NCI-H128 (cell line): ENCODE measurements around the gene USP6NL.

Experiments used
- DNase-seq: peaks from one replicate; lab custom pipeline; 2025; ENCODE audit not compliant: unreplicated experiment; lab: John Stamatoyannopoulos, UW

The USP6NL gene

DNA sequence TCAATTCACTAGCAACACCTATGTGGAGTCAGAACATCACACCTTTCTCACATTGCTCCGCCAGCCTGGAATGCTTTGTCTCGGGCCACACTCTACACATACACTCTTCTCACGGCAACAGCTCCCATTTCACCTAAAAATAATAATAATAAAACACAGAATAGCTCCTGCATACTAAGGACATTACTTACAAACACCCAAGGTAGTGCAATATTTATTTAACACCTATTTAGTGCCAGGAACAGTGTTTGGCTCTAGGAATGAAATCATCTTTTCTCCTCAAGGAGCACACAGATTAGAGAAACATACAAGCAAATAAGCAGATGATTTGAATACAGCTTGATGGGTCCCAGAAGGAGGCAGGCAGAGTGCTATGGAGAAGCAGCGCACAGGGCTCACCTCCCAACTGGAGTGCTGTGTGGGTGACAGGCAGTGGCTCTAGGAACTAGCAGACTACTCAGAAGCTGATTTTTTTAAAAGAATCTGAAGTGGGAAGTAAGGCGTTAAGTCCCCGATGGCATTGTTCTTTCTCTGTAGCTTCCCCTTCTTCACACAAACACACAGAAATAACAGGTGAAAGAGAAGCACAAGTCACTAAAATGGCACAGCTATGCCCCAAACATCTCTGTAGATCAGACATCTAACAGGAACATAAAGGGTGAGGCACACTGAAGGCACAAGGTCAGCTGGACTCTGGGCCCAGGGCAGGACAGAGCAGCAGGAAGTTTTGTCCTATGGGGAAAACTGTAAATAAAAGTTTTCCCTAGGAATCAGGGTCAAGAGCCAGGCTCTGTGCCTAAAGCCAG, 16.7 kb downstream of the USP6NL start:
- DNase-seq: no peak

DNA sequence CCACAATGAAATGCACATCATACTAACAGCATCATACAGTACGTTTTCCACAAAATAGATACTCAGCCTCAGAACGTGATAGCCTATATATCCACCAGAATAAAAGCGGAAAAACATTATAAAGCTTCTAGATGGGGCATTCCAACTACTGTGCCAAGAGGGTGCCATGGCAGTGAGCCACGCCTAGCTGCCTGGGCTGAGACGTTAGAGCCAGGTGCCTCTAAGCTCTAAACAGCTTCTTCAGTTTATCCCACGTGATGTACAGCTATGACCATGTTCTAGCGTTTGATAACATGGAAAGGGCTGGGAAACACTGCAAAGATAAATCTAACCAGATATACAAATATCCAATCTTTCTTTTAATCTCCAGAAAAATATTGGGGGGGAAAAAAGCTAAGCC, 17.8 kb downstream of the USP6NL start:
- no peak for DNase-seq

DNA sequence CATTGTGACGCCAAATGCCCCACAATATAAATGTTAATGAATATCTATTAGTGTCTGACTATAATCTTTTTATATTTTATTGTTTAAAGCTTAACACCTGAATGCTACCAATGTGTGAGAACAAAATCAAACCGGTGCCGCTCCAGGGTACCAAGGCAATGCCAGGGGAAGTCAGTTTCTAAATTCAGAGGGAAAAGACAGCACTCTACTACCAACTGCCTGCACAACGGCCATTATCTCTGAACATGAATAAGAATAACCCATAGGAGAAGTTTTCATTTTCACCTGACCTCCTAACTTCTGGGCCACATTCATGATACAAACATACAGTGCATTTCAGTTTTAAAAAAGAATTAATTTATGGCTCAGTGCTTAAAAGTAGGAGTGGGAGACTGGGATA, 21.7 kb downstream of the USP6NL start:
- no peak for DNase-seq

DNA sequence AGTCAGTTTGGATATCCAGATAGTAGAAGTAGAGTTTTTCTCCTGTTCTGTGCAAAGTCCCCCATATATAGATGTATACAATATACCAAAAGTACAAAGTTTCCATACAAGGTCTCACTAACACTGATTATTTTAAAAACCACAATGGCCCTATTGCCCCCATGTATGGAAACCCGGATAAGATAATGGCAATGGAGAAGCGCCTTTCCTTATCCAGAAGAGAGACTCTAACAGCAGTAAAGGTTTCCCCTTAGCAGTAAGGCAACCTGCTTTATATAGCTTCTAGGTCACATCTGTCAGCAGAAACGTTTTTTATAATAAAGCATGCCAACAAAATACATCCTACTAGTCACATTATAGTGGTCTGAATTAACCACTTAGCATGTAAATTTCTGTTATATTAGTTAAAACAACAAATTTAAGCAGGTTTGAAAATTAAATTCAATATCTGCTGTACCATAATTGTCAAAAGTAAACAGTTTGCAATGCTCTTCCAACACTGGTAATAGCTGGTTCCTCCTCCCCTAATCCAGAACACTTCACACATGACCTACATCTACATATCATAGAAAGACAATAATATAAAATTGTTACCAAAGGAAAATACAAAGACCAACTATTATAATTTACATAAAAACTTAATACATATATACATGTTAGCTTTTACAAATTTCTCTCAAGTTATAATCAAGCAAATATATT, 22.4 kb downstream of the USP6NL start:
- no peak for DNase-seq

DNA sequence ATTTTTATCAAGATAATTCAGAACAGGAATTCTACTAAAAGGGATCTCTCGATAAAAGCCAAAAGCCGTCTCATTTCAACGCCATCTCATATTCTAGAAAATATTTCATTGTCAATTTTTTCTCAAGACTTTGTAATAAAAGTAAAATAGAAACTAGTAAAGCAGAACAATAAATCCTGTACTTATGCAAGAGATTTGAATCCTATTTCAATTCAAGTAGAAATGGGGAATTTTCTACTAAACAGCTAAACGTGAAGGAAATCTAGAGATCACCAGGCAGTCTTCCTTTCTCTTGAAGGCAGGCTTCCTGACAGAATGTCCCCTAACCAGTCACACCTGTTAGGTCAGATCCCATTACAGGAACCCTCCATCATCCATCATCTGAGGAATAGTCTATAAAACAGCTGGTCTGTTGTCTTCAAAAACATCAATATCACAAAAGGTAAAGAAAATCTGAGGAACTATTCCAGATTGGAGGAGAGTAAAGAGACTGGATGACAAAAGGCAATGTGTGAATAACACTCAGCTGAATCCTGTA, 23.7 kb downstream of the USP6NL start:
- no peak for DNase-seq

DNA sequence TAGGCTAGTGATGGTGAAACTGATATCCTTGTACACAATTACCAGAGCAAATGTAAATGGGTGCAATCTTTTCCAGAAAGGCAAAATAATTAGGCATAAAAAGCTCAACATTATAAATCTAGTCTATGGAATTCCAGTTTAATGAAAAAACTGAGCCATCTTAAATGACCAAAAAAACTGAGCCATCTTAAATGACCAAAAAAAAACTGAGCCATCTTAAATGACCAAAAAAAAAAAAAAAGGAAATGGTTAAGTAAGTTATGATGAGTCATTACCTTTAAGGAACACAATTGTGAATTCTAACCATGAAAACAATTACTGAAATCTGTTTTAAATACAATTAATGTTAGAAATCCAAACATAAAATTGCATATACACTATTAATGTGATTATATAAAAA, 25.3 kb downstream of the USP6NL start:
- no peak for DNase-seq

DNA sequence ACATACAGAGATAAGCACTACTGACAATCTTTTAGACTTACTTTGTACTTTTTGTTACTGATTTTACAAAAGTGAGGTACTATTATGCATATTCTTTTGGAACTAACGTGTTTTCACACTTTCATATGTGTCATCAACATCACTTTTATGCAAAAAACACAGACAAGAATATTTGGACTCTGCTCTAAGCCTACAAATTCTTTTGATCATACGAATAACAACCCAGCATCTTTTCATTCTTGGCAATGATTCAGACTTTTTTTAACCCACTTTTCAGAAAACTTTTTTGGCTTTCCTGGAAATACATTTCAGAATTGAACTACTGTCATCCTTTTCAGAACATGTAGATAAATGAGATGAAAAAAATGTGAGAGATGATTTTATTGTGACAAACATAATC, 30.2 kb downstream of the USP6NL start:
- DNase-seq: no peak

DNA sequence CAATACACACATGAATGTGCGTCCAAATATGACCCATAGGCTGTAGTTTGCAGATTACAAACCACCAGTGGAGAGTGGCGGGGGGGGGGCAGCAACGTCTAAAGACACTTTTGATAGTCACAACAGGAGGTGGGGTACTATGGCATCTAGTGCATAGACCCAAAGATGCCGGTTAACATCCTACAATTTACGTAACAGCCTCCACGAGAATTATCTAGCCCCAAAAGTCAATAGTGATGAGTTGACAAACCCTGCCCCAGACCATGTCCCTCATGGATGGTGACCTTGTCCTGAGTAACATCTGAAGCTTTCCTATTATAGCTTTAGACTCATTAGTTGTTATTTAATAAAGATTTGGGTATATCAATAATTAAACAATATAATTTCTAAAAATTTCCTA, 31.6 kb downstream of the USP6NL start:
- DNase-seq: no peak

DNA sequence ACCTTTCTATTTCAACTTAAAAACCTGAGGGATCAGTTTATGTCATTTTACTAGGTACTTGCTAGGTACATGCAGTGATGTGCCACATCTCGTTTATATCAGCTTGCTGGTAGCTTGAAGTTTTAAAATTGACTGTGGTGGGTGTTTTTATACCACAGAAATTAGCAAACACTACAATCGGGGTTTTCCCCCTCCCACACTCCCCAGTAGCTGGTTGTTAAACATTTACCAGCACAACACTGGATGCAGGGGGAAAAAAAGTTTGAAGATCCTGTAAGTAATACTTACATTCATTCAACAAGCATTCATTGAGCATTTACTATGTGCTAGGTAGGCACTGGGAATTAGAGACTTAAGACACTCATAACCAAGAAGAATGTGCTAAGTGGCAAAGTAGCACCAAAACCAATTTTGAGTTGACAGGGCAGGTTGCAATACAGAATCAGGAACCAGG, 32.6 kb downstream of the USP6NL start:
- no peak for DNase-seq

DNA sequence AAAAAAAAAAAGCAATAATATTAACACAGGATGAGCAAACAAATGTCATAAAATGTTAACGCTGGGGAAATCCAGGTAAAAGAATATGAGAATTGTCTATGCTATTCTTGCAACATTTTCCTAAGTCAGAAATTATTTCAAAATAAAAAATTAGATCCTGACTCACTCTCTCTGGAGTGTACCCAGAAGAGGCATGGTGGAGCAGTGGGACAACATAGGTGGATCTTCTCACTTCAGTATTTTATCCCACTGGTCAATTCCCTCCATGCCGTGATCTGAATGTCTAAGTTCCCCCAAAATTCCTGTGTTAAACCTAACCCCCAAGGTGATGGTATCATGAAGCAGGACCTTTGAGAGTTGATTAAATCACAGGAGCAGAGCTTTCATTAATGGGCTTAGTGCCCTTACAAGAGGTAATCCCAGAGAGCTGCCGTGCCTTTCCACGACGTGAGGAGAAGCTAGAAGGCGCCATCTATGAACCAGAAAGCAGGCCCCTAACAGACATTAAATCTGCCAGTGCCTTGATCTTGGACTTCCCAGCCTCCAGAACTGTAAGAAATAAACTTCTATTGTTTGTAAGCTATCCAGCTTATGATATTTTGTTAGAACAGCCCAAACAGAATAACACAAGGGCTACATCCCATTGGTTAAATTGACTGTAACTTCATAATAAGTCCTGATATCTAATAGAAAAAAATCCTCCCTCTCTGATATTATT, 35.2 kb downstream of the USP6NL start:
- no peak for DNase-seq

DNA sequence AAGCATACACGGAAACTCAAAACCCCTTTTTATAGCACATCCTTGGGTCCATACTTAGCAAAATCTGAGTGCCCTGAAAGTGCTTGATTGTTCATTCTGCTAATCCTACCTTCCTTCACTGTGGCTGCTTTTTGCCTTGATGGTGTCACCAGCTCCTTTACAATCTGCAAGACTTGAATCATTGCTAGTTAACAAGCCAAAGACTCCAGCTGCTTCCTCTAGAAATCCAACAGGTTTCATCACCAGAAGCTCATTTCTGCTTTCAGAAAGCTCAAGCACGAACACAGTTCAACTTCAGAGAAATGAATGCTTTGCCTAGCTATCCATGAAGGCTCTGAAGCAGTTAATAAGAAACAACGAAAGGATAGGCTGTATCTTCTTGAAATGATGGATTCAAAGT, 38.0 kb downstream of the USP6NL start:
- DNase-seq: no peak

DNA sequence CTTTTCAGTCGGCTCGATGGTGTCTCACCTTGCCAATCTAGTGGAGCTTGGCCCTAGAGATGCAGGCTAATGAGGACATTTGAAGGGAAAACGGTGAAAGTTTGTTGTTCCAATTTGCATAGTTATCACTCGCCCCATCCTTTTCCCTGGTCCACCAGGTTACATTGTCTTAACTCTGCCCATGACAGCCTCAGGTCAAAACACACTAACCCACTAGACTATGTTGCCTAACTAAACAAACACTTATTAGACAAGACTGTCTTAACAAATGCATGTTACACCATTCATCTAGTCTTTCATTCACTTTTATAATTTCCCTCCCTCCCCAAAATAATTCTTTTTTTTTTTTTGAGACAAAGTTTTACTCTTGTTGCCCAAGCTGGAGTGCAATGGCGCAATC, 40.7 kb downstream of the USP6NL start:
- no peak for DNase-seq

DNA sequence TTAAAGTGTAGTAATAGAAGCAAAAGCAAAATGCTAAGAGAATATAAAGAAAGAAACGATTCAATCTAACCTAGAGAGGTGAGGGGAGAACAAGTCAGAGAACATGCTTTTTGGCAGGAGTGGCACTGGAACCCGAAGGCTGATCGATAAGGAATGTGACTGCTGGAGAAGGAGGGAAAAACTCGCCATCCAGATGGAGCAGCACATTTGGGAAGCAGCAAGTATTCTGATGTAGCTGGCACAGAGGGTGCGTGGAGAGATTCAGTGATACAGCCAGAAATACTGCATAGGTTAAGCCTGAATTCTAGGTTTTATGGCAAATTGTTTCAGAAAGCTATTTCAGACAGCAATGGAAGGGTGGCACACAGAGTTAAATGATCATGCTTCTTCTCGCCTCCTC, 42.0 kb downstream of the USP6NL start:
- DNase-seq: no peak

DNA sequence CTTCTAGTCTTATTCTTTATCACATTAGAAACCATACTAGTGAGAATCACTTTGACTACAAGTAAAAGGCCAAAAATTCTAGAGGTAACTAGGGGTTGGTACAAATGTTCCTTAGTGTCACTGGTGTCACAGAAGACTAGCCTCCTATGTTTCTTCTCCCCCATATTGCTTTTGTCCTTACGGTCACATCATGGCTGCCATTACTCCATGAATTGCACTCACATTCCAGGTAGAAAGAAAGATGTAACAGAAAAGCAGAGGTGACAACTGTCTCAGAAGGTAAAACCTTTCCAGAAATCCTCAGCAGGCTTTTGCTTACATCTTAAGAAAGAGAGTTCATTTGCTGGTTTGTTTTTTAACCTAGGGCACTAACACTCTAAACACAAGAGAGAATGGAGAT, 42.9 kb downstream of the USP6NL start:
- no peak for DNase-seq

DNA sequence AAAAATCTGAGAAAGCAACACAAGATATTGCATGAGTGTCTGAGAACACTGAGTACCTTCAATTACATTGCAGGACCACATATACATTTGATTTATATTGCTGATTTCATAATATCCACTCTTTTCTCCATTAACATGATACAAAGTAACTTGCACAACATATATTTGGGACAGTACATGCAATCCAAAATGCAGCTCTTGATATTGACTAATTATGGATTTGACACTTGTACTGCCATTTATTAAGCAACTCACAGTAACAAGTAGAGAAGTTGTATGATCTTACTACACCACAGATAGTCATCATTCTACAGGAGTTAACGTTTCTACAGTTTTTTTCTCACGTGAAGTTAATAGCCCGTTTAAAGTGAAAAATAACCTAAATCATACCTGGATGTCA, 46.7 kb downstream of the USP6NL start:
- DNase-seq: no peak

DNA sequence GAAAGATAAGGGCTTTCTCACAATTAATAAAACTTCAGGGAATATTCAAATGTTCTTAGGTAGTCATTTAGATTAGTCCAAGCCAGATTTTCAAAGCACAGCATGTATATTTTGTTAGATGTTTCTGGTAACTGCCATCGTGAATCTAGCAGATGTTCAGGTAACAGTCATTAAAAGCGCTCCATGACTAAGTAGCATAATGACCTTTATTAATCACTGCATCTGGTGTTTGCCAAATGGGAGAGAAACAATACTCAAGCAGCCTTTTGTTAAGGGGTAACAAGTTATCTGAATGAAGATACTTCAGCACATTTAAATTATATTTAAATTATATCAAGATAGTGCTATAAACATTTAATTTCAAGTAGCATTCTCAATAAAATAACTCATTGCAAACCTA, 47.5 kb downstream of the USP6NL start:
- no peak for DNase-seq

DNA sequence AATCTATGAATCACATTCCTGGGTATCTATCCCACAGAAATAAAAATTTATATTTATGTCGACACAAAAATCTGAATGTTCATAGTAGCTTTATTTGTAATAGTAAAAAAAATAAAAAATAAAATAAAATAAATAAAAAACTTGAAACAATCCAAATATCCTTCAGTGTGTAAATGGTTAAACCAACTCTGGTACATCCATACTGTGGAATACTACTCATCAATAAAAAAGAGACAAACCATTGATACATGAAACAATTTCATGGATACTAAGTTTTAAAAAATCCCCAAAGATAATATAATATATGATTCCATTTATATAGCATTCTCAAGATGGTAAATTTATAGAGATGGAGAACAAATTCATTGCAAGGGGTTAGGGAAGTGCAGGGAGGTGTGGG, 48.6 kb downstream of the USP6NL start:
- DNase-seq: no peak

DNA sequence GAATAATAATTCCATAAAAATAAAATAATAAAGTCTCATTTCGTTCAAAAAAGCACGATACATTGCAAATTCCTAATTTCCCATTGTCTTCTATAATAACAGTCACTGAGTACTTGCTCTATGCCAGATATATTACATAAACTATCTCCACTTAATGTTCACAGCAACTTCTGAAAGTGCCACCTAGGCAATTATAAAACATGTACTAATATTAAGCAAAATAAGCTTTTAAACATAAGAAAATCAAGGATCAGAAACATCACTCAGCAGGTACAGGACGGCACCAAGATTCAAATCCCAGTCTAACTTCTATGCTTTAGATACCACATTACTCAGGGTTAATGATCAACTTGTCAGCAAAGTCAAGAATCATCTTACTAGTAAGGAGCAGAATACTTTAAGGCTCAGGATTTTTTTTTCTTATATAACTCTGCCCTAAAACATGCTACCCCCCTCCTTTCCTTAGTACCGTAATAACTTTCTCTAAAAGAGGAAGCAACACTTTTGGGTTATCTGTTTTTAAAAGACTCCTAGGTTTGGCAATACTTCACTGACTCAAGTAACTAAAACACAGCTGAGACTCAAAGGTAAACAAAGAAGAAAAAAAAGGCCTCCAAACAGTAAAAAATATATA, 51.3 kb downstream of the USP6NL start:
- DNase-seq: no peak

DNA sequence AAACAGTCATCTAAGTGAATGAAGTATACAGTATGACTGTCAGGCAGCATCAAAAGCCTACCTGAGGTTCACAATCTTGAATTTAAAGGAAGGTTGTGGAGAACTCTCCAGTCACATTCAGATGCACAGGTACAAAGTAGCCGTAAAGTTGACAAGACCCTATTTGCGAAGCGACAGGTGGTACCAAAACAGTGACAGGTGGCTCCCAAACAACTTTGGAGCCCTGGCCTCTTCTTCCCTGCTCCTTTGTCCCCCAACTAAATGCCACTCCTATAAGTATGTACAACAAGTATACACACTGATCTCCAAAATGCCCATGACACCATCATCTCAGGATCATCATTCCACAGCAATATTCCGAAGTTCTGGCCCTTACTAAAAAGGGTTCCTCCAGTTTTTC, 53.5 kb downstream of the USP6NL start:
- no peak for DNase-seq

DNA sequence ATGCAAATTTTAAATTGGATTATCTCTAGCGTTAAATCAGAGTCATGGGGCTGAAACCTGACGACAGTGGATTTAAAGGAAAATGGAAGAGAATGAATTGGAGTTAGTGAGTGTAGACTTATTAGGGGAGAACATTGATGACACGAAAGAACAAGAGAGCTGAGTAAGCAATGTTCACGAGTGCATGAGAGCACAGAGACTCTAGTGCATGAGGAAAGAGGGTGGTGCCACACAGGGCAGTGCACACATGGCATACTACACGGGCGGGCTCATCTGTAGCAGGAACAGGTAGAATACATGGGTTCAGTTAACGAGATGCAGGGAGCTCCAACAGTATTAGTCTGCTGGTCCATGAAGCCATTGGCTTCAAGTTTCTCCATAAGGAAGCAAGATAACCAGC, 53.9 kb downstream of the USP6NL start:
- no peak for DNase-seq

DNA sequence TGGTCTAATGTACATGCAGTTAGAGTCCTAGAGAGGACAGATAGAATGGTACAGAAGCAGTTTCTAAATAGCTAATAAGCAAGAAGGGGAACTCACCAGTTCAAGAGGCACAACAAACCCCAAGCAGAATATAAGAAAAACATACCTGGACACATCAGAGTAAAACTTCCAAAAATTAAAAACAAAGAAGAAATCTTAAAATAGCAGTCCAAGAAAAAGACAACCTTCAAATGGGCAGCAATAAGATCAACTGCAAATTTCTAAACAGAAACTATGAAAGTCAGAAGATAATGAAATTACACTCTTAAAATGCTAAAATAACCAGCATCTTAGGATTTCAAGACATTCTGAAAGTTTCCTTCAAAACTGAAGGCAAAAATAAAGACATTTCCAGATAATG, 55.9 kb downstream of the USP6NL start:
- no peak for DNase-seq
